Activated CD4-positive, alpha-beta memory T cell treated with anti-CD3 and anti-CD28 coated beads for 36 hours (primary cell): ENCODE data around the gene APOBEC3C. TPM values are rescaled to one million over a fixed set of nuclear protein-coding genes. Genes with fewer than 3 reads are reported as not detected.
A peak's percentile ranks its signal among the peaks of the same experiment; 100 is the strongest.
"Not testable (repeated sequence)": the region's sequence is repeated elsewhere in the genome, so short reads cannot be mapped to it uniquely, and the experiment has no call there.

Source experiments
- CTCF ChIA-PET: fragments of 350-600 bp; sonication (Branson Sonifier 250); formaldehyde crosslinking; loops from one replicate; lab custom pipeline; 2021; ENCODE audit warnings: antibody characterized with exemption, inconsistent platforms; lab: Charles Lee
- POLR2A ChIA-PET: fragments of 350-600 bp; sonication (Branson Sonifier 250); formaldehyde crosslinking; loops from one replicate; lab custom pipeline; 2021; ENCODE audit warnings: antibody characterized with exemption; lab: Charles Lee
- DNase-seq: peaks from one replicate; pipeline ENCODE4 v3.0.0-alpha.2; 2020
- H3K27ac Mint-ChIP-seq: one replicate; pipeline ENCODE4 v1.8.0; 2021; ENCODE audit warnings: mixed read lengths
- H3K27me3 Mint-ChIP-seq: one replicate; pipeline ENCODE4 v1.8.0; 2021; ENCODE audit warnings: mixed read lengths
- H3K36me3 Mint-ChIP-seq: one replicate; pipeline ENCODE4 v1.8.0; 2021; ENCODE audit warnings: mixed read lengths
- H3K4me1 Mint-ChIP-seq: one replicate; pipeline ENCODE4 v1.8.0; 2021; ENCODE audit warnings: low read depth, mixed read lengths
- H3K4me3 Mint-ChIP-seq: one replicate; pipeline ENCODE4 v1.8.0; 2021; ENCODE audit warnings: mild to moderate bottlenecking, mixed read lengths
- H3K9me3 Mint-ChIP-seq: one replicate; pipeline ENCODE4 v1.8.0; 2021; ENCODE audit warnings: mixed read lengths
- intact Hi-C: fragments of 100-400 bp; cut with micrococcal nuclease; formaldehyde crosslinking; loops from one replicate; pipeline ENCODE4 v1.15.1; 2023
- total RNA-seq, 2 experiments: library from RNA; stranded (reverse); gene quantifications; one replicate each; pipeline ENCODE4 v1.2.3, GENCODE V29; 2021

The APOBEC3C gene
- total RNA-seq, 2 experiments from 2014 or later = 141 to 142 TPM

DNA sequence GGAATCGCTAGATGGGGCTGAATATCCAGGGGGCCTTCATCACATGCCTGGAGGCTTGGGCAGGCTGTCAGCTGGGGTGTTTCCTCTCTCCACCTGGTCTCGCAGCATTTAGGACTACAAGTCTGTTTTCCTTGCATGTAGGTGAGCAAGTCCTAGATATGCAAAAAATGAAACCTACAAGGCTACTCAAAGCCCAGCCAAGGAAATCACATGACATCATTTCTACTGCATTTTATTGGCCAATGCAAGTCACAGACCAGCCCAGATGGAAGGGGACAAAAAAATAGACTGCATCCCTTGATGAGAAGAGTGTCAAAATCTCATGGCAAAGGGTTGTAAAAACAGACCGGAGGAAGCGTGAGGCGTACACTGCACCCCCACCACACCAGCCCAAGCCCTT is 41.5 kb upstream of the APOBEC3C start:
- Mint-ChIP-seq H3K27me3 (peaks cover 7% of the 10 kb centered on the region), H3K9me3 (no peaks in the 10 kb centered on the region), H3K4me3 (no peak overlapping the region), H3K36me3 (no peaks in the 10 kb centered on the region), H3K4me1 (peaks cover 7% of the 10 kb centered on the region), H3K27ac (no peak overlapping the region)
- CTCF ChIA-PET = interaction anchor here (1.0 to 7.1 kb wide), 4 partner anchors 28 to 103 kb away, joined by 3 to 51 read pairs (median 16); no protein-coding TSS in a partner anchor
- intact Hi-C loops = no loop called here
- POLR2A ChIA-PET = interaction anchor here (0.5 kb wide), 1 partner anchor 141 kb away, joined by 3 read pairs; no protein-coding TSS in a partner anchor
- no peak for DNase-seq

DNA sequence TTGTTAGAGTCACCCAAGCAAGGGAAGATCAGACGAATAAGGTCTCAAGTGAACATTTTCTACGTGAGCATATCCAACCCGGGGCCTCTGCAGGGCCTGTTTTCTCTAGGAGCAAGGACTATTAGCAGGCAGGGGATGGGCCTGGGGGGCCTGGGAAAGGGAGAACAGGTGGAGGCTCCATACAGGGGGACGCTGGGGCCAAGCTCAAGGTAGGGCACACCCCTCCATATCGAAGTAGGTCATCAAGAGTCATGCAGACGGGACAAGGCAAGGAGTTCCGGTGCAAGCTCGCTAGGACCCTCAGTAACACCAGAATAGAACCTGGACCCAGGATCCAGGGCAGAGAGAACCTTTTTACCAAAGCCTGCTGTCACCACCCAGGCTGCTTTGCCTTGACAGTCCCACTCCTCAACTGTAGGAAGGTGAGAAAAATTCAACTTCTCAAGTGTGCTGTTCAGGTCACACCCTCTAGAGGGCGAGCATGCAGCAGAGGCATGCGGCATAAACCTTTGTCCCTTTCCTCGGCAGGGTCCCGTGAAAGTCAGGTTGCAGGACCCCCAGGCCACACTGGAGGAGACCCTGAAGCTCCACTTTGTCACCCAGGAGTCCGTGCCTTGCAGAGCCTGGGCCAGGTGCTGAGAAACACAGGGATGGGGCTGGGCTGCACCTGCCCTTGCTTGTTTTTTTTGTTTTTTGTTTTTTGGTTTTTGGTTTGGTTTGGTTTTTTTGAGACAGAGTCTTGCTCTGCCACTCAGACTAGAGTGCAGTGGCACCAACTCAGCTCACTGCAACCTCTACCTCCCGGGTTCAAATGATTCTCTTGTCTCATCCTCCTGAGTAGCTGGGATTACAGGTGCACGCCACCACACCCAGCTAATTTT is 40.5 kb upstream of the APOBEC3C start:
- H3K4me3 Mint-ChIP-seq = no peak overlapping the region
- ChIA-PET CTCF (interaction anchor here (0.6 to 7.1 kb wide), 15 partner anchors 10 to 272 kb away, joined by 3 to 51 read pairs (median 5); no protein-coding TSS in a partner anchor), POLR2A (no interaction called here)
- no peaks in the 10 kb centered on the region for H3K9me3 Mint-ChIP-seq
- peaks cover 7% of the 10 kb centered on the region for H3K27me3 Mint-ChIP-seq
- no peaks in the 10 kb centered on the region for H3K36me3 Mint-ChIP-seq
- H3K4me1 Mint-ChIP-seq = peaks cover 7% of the 10 kb centered on the region
- intact Hi-C loops = loop anchor here (1.0 kb wide), 1 partner anchor 30 kb away; no protein-coding TSS in a partner anchor
- H3K27ac Mint-ChIP-seq = no peak overlapping the region
- peak; percentile 73 for DNase-seq

DNA sequence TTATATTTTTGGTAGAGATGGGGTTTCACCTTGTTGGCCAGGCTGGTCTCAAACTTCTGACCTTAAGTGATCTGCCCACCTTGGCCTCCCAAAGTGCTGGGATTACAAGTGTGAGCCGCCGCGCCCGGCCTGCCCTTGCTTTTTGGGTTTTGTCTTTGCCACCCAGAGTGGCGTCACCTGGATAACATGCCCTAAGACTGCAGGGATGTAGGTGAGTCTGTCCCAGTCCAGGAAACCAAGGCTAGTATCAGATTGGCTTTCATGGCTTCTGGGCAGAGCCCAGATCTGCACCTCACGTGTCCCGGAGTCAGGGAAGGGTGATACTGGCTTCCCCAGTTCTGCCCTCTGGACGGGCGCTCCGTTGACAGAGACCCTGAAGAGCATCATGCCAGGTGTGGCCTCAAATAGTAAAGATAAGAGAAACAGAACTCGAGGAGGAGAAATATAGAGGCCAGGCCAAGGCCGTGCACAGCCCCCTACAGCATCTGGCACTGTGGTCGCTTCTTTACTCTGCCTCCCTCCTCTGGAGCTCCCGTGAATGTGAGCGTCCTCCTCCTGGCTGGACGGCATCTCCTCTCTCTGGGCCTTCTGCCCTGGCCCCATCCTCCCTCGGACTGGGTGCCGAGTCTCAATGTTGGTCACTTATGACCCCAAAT is 39.8 kb upstream of the APOBEC3C start:
- ChIA-PET CTCF (interaction anchor here (0.6 to 7.1 kb wide), 11 partner anchors 9 to 271 kb away, joined by 3 to 51 read pairs (median 3); no protein-coding TSS in a partner anchor), POLR2A (no interaction called here)
- peaks cover 7% of the 10 kb centered on the region for H3K4me1 Mint-ChIP-seq
- no peak overlapping the region for H3K27ac Mint-ChIP-seq
- H3K4me3 Mint-ChIP-seq = no peak overlapping the region
- intact Hi-C loops = no loop called here
- DNase-seq = no peak
- H3K9me3 Mint-ChIP-seq = no peaks in the 10 kb centered on the region
- H3K36me3 Mint-ChIP-seq = no peaks in the 10 kb centered on the region
- H3K27me3 Mint-ChIP-seq = peaks cover 7% of the 10 kb centered on the region

DNA sequence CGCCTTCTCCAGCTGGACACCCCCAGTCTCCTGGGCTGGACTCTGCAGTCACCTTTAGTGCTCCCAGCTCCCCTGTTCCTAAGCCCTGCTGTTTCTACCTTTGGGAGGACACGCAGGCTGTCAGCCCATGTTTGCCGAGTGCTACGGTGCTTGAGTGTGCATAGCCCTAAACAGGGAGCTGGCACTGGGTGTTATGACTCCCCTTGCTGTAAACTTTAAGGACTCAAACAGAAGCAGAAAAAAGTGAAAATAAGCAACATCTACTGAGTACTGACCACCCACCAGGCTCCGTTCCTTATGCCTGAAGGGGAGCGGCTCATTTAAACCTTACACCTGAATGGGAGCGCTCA is 39.3 kb upstream of the APOBEC3C start:
- Mint-ChIP-seq H3K27ac (no peak overlapping the region), H3K9me3 (no peaks in the 10 kb centered on the region), H3K27me3 (peaks cover 7% of the 10 kb centered on the region), H3K36me3 (no peaks in the 10 kb centered on the region), H3K4me3 (no peak overlapping the region), H3K4me1 (peaks cover 7% of the 10 kb centered on the region)
- ChIA-PET CTCF (interaction anchor here (1.2 to 7.1 kb wide), 6 partner anchors 10 to 206 kb away, joined by 3 to 51 read pairs (median 8); no protein-coding TSS in a partner anchor), POLR2A (no interaction called here)
- no peak for DNase-seq
- intact Hi-C loops = no loop called here

DNA sequence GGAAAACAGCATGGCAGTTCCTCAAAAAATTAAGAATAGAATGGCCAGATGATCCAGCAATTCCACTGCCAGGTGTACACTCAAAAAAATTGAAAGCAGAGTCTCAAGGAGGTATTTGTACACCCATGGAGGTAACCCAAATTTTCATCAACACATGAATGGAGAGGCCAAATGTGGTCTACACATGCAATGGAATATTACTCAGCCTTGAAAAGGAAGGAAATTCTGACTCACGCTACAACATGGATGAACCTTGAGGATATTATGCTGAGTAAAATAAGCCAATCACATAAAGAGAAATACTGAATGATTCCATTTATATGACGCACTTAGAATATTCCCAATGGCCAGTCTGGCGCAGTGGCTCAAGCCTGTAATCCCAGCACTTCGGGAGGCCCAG is 36.8 kb upstream of the APOBEC3C start:
- H3K27me3 Mint-ChIP-seq, DNase-seq, intact Hi-C loops, POLR2A ChIA-PET, H3K36me3 Mint-ChIP-seq, H3K27ac Mint-ChIP-seq, H3K4me3 Mint-ChIP-seq, H3K9me3 Mint-ChIP-seq: not testable (repeated sequence)
- H3K4me1 Mint-ChIP-seq = peaks cover 18% of the 10 kb centered on the region
- CTCF ChIA-PET = interaction anchor here (0.7 kb wide), 1 partner anchor 134 kb away, joined by 6 read pairs; no protein-coding TSS in a partner anchor

DNA sequence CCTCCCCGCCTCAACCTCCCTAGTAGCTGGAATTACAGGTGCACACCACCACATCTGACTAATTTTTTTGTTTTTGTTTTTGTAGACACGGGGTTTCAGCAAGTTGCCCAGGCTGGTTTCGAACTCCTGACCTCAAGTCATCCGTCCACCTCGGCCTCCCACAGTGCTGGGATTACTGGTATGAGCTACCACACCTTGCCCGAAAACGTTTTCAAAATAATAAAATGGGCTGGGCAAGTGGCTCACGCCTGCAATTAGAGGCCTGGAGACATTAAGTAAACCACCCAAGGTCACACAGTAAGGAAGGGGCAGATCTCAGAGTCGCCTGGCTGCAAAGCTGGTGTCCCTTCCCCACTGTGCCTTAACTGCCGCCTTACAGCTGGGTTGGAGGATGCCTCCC is 33.5 kb upstream of the APOBEC3C start:
- peaks cover 12% of the 10 kb centered on the region for H3K36me3 Mint-ChIP-seq
- DNase-seq, H3K27me3 Mint-ChIP-seq, H3K27ac Mint-ChIP-seq, H3K4me3 Mint-ChIP-seq, POLR2A ChIA-PET: not testable (repeated sequence)
- peaks cover 41% of the 10 kb centered on the region for H3K4me1 Mint-ChIP-seq
- H3K9me3 Mint-ChIP-seq = peaks cover 15% of the 10 kb centered on the region
- intact Hi-C loops = loop anchor here (10.0 kb wide), 1 partner anchor 226 kb away; the partner anchor contains the start of gene SUN2
- CTCF ChIA-PET = interaction anchor here (0.6 to 2.5 kb wide), 3 partner anchors 22 to 110 kb away, joined by 3 to 8 read pairs (median 8); no protein-coding TSS in a partner anchor

DNA sequence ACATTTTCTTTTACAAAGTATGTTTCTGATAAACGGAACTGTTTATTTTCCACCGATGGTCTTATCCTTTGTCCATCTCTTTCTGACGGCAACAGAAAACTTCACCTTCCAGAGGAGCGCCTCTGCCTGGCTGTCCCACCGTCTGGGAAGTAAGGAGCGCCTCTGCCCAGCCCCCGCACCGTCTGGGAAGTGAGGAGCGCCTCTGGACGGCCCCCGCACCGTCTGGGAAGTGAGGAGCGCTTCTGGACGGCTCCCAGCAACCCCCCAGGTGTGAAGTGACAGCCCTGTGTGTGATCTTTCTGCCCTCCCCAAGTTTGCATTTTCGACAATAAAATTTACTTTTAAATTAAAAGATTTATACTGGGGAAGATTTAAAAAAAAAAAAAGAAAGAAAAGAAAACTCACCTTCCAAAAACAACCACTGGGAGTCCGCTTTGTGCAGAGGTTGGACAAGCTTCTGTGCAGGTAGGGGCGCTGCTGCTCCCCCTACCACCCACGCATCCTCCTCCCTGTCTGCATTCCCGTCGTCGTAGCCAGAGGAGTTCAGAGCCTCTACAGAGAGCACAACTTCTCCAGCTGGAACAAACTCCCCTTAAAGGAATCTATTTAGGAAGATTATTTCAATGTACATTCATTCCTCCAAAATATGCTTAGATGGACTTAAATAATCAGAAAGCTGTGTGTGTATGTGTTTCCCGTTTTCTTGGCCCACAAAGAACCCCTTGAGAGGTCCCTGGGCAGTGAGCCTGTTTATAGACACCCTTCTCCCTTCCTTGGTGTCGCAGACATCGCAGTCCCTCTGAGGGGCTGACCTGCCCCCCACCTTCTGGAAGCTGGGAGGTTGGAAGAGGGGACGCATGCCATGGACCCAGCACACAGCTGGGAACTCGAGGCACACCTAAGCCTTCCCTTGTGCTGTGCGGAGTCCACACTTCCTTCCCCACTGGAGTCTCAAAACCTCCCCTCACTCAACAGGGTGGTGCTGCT is 32.8 kb upstream of the APOBEC3C start:
- H3K4me3 Mint-ChIP-seq = peak overlapping the region; percentile 64
- ChIA-PET POLR2A (interaction anchor here (1.1 kb wide), 1 partner anchor 40 kb away, joined by 4 read pairs; no protein-coding TSS in a partner anchor), CTCF (interaction anchor here (0.6 to 2.5 kb wide), 5 partner anchors 22 to 111 kb away, joined by 3 to 8 read pairs (median 5); no protein-coding TSS in a partner anchor)
- intact Hi-C loops = loop anchor here (10.0 kb wide), 1 partner anchor 226 kb away; the partner anchor contains the start of gene SUN2
- H3K27me3 Mint-ChIP-seq = no peaks in the 10 kb centered on the region
- H3K9me3 Mint-ChIP-seq = peaks cover 15% of the 10 kb centered on the region
- H3K4me1 Mint-ChIP-seq = peaks cover 49% of the 10 kb centered on the region
- H3K27ac Mint-ChIP-seq = peak overlapping the region; percentile 83
- peak; percentile 42 for DNase-seq
- peaks cover 15% of the 10 kb centered on the region for H3K36me3 Mint-ChIP-seq

DNA sequence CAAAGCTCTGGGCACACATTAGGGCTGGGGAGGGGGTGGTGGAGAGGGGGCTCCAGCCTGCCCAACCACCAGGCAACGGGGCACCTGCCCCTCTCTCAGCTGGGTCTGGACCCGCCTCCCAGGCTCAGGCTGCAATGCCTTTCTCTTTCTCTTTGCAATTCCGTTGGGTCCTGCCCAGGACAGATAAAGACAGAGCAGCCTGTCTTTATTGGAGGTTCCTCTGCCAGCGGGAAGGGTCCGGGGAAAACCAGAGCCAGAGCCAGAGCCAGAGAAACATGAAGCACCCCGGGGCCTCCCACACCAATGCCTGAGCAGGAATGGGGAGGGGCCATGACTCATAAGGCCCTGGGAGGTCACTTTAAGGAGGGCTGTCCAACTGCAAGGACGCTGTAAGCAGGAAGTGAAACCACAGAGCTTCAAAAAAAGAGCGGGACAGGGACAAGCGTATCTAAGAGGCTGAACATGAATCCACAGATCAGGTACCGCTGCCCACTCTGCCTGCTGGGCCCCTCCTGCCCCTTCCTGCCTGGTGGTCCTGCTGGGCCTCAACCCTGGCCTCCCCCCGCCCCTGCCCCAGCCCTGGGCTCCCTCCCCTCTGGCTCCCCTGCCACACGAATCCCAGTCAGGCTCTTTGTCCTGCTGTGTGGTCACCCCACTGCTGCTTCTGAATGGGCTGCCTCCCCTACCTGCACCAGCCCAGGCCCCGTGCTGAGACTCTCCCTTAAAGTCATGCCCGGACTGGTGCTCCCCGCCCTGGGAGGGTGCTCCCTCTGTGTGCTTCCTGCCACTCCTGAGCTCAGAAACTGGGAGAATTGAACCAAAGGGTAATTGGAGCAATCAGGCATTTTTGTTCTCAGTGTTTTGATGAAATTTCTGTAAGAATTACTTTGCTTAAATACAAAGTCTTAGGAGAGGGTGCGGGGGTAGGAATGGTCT is 31.8 kb upstream of the APOBEC3C start, which contains the start of gene APOBEC3B:
TSS of gene APOBEC3B (plus strand) at position 356 of the 936 bp plus-strand sequence. CDS start at position 463, 107 bp downstream.
- Mint-ChIP-seq H3K27me3 (no peaks in the 10 kb centered on the region), H3K36me3 (peaks cover 16% of the 10 kb centered on the region), H3K4me3 (peak within 1 kb of the TSS; percentile 64), H3K27ac (peak within 1 kb of the TSS; percentile 83), H3K9me3 (peaks cover 15% of the 10 kb centered on the region), H3K4me1 (peaks cover 55% of the 10 kb centered on the region)
- intact Hi-C loops = loop anchor here (1.0 to 10.0 kb wide), 2 partner anchors 28 to 227 kb away; partner anchors contain the start of gene SUN2
- DNase-seq = peak; percentile 90
- ChIA-PET CTCF (interaction anchor here (0.6 to 2.3 kb wide), 3 partner anchors 21 to 112 kb away, joined by 3 to 8 read pairs (median 5); no protein-coding TSS in a partner anchor), POLR2A (interaction anchor here (1.1 kb wide), 1 partner anchor 41 kb away, joined by 4 read pairs; no protein-coding TSS in a partner anchor)

DNA sequence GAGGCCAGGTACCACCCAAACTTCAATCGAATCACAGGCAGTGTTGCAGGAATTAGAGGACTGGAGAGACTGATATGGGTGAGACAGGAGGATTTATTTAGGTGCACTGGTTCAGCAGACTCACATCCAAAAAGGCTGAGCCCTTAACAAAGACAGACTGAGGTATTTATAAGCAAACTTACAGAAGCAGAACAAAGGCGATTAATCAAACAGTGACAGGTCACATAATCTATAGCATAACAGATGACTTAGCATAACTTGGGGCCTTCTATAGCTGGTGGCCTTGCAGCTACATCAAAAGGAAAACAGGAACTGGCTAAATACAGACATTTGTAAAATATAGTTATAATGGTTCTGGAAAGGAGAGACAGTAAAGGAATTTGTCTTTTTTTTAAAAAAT is 29.8 kb upstream of the APOBEC3C start:
- POLR2A ChIA-PET = interaction anchor here (1.4 kb wide), 1 partner anchor 30 kb away, joined by 6 read pairs; no protein-coding TSS in a partner anchor
- Mint-ChIP-seq H3K4me1 (peaks cover 73% of the 10 kb centered on the region), H3K9me3 (peaks cover 15% of the 10 kb centered on the region), H3K36me3 (peaks cover 17% of the 10 kb centered on the region), H3K27me3 (no peaks in the 10 kb centered on the region), H3K4me3 (peak overlapping the region; percentile 1), H3K27ac (peak overlapping the region; percentile 84)
- CTCF ChIA-PET = interaction anchor here (0.9 to 3.2 kb wide), 6 partner anchors 10 to 114 kb away, joined by 3 to 18 read pairs (median 6); no protein-coding TSS in a partner anchor
- intact Hi-C loops = loop anchor here (10.0 kb wide), 1 partner anchor 229 kb away; the partner anchor contains the start of gene SUN2
- no peak for DNase-seq
